Neuron (in vitro differentiated cells): Measurements from ENCODE around the gene TMEM47.

Experiments
- H2AFZ ChIP-seq: one replicate; pipeline ENCODE4 v1.6.1; 2013; ENCODE audit warnings: low read depth, mild to moderate bottlenecking, inconsistent platforms, low read length, moderate library complexity
- H3K27me3 ChIP-seq: one replicate; pipeline ENCODE4 v1.6.1; 2013; ENCODE audit warnings: low read length; ENCODE audit not compliant: insufficient read depth
- H3K36me3 ChIP-seq: one replicate; pipeline ENCODE4 v1.6.1; 2013; ENCODE audit warnings: low read length; ENCODE audit not compliant: insufficient read depth
- H3K4me1 ChIP-seq: one replicate; pipeline ENCODE4 v1.6.1; 2013; ENCODE audit warnings: low read length; ENCODE audit not compliant: insufficient read depth
- H3K4me3 ChIP-seq: 2 replicates; pipeline ENCODE4 v1.5.1; 2013; ENCODE audit warnings: mild to moderate bottlenecking, low read length, moderate library complexity
- H3K9me3 ChIP-seq: one replicate; pipeline ENCODE4 v1.6.1; 2013; ENCODE audit warnings: low read length

The TMEM47 gene

GRCh38 chrX:34632384-34632783 lies 24.7 kb downstream of the TMEM47 start:
- H3K36me3 ChIP-seq = peaks cover 49% of the 10 kb centered on the region
- no peak overlapping the region for H3K4me3 ChIP-seq
- H2AFZ ChIP-seq = no peak overlapping the region
- no peaks in the 10 kb centered on the region for H3K4me1 ChIP-seq
- no peaks in the 10 kb centered on the region for H3K9me3 ChIP-seq
- H3K27me3 ChIP-seq = no peaks in the 10 kb centered on the region

DNA sequence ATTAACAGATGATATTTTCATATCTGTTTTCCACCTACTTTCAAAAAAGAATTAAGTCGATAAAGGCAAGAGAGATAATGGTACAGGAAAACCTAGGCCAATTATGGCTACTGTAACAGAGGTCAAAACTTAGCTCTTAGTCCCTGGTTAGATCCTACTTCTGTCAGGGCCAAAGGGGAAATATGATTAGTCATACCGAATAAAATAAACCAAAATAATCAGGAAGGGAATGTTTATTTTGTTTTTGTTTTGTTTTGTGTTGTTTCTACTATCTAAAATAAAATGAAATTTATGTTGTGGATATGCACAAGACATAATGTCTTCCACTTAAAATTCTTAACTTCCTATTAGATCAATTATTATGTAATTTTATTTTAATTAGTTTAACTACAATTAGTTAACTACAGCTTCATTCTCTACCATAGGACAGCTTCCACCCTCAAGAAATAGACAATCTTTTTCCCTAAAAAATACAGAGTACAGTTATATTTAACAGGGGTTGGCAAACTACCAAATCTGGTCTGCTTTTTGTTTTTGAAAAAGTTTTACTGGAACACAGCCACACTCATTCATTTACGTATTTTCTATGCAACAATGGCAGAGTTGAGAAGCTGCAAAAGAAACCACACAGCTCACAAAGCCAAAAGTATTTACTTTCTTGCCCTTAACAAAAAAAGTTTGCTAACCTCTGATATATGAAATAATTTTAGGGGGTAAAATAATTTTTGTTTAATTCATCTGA lies 25.4 kb downstream of the TMEM47 start:
- Histone ChIP-seq H3K36me3 (peaks cover 51% of the 10 kb centered on the region), H3K27me3 (no peaks in the 10 kb centered on the region), H3K9me3 (no peaks in the 10 kb centered on the region), H2AFZ (no peak overlapping the region), H3K4me3 (no peak overlapping the region), H3K4me1 (no peaks in the 10 kb centered on the region)

- peaks cover 37% of the 10 kb centered on the region for H3K36me3 ChIP-seq
- no peak overlapping the region for H2AFZ ChIP-seq
- H3K4me1 ChIP-seq = no peaks in the 10 kb centered on the region
- H3K27me3 ChIP-seq = no peaks in the 10 kb centered on the region
- no peak overlapping the region for H3K4me3 ChIP-seq
- no peaks in the 10 kb centered on the region for H3K9me3 ChIP-seq
Observed at GRCh38 chrX:34629572-34629971, 27.5 kb downstream of the TMEM47 start.

DNA sequence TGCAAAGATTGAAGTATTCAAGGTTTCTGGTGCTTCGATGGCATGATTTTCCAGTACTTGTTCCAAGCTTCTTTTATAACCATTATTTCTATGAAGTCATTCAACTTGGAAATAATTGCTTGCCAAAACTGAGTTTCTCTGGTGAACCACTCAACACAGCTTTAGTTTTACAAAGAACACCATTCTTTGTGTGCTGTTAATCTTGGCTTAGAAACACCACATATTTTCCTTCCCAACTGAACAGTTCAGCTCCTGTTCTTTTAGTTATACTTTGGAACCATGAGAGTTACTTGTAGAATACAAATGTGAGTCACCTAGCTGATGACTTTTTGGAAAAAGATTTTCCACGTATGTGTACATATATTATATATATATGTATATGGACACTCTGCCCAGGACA lies 32.7 kb downstream of the TMEM47 start:
- Histone ChIP-seq H2AFZ (no peak overlapping the region), H3K27me3 (no peaks in the 10 kb centered on the region), H3K4me3 (no peak overlapping the region), H3K36me3 (peaks cover 7% of the 10 kb centered on the region), H3K4me1 (peaks cover 16% of the 10 kb centered on the region), H3K9me3 (no peaks in the 10 kb centered on the region)

DNA sequence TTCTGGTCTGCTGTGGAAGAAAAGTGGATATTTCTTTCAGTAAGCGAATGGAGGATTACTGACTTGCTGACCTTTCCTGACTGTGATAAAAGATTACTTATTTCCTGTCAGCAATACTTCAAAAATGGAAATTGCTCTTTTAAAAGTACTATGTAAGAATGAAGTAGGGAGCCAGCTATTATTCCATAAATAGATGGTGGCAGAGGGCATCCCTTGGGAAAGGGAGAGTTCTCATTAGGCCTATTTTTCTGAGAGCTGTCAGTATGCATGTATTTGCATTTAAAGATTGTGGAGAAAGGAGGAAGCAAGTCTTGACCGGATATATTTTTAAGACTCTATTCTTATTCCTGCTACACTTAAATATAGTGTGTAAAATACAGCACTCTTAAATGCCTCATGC lies 37.2 kb downstream of the TMEM47 start:
- no peaks in the 10 kb centered on the region for H3K9me3 ChIP-seq
- no peak overlapping the region for H3K4me3 ChIP-seq
- no peak overlapping the region for H2AFZ ChIP-seq
- H3K36me3 ChIP-seq = no peaks in the 10 kb centered on the region
- H3K4me1 ChIP-seq = peaks cover 16% of the 10 kb centered on the region
- H3K27me3 ChIP-seq = no peaks in the 10 kb centered on the region

- no peaks in the 10 kb centered on the region for H3K4me1 ChIP-seq
- H3K9me3 ChIP-seq = peaks cover 3% of the 10 kb centered on the region
- H2AFZ ChIP-seq = no peak overlapping the region
- H3K27me3 ChIP-seq = no peaks in the 10 kb centered on the region
- no peak overlapping the region for H3K4me3 ChIP-seq
- H3K36me3 ChIP-seq = no peaks in the 10 kb centered on the region
Observed at GRCh38 chrX:34612036-34612435, 45.0 kb downstream of the TMEM47 start.

DNA sequence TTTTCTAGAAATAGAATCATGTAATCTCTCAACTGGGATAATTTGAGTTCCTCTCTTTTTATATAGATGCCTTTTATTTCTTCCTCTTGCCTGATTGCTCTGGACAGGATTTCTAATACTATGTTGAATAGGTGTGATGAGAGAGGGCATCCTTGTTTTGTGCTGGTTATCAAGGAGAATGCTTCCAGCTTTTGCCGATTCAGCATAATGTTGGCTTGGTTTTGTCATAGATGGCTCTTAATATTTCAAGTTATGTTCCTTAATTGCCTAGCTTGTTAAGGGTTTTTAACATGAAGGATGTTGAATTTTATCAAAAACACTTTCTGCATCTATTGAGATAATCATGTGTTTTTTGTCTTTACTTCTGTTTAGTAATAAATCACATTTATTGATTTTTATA lies 58.7 kb downstream of the TMEM47 start:
- H3K4me1 ChIP-seq = no peaks in the 10 kb centered on the region
- H3K36me3 ChIP-seq = no peaks in the 10 kb centered on the region

GRCh38 chrX:34586936-34587335 lies 70.1 kb downstream of the TMEM47 start:
- Histone ChIP-seq H2AFZ (no peak overlapping the region), H3K4me1 (no peaks in the 10 kb centered on the region), H3K36me3 (no peaks in the 10 kb centered on the region), H3K27me3 (no peaks in the 10 kb centered on the region), H3K9me3 (no peaks in the 10 kb centered on the region), H3K4me3 (no peak overlapping the region)

More for the DNA sequence above, 58.7 kb downstream of the TMEM47 start:
- H2AFZ ChIP-seq = no peak overlapping the region
- H3K27me3 ChIP-seq = no peaks in the 10 kb centered on the region
- H3K4me3 ChIP-seq = no peak overlapping the region
- H3K9me3 ChIP-seq = no peaks in the 10 kb centered on the region

DNA sequence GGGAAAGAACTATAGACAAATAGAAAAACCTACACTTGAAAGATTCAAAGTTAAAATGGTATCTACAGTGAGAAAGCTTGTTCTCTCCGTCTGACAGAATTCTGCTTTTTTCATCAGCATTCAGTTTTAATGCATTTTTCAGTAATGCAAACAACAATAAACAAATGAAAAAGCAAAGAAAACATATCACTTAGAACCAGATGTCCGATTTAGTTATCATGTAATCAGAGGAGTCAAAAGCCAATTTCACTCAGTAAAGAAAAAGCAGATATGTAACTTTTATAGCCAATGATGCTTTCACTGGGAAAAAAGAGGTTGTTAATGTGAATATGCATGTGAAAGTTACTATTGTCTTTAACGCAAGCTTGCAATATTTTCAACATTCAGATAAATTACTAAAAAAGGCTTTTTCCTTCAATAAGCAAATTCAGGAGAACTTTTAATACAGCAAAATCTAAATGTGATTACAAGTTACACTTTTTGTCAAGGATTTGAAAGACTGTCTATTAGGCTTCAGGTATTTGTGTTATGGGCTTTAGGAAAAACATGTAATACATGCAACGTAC lies 70.7 kb downstream of the TMEM47 start:
- Histone ChIP-seq H3K4me3 (no peak overlapping the region), H3K36me3 (no peaks in the 10 kb centered on the region), H3K4me1 (no peaks in the 10 kb centered on the region), H2AFZ (no peak overlapping the region), H3K27me3 (no peaks in the 10 kb centered on the region), H3K9me3 (no peaks in the 10 kb centered on the region)

DNA sequence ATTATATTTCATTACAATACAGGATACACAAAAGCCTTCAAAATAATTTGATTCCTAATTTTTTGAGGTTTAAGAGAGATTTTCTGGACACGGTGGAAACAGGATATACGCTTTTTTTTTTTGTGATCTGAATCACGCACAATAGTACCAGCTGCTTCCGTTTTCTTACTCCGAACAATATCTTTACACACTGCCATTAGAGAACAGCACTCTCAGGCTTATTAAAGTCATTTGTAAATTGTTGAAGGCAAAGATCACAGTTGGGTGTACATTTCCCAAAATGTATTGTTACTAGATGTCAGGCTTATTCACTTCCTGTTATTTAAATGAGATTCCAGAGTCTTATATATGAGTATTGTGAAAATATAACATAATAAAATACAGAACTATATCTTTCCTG lies 71.5 kb downstream of the TMEM47 start:
- H3K4me3 ChIP-seq = no peak overlapping the region
- no peaks in the 10 kb centered on the region for H3K36me3 ChIP-seq
- no peaks in the 10 kb centered on the region for H3K4me1 ChIP-seq
- H3K27me3 ChIP-seq = no peaks in the 10 kb centered on the region
- no peaks in the 10 kb centered on the region for H3K9me3 ChIP-seq
- H2AFZ ChIP-seq = no peak overlapping the region

GRCh38 chrX:34584781-34585180 lies 72.3 kb downstream of the TMEM47 start:
- no peak overlapping the region for H3K4me3 ChIP-seq
- no peaks in the 10 kb centered on the region for H3K36me3 ChIP-seq
- no peaks in the 10 kb centered on the region for H3K9me3 ChIP-seq
- no peaks in the 10 kb centered on the region for H3K27me3 ChIP-seq
- H2AFZ ChIP-seq = no peak overlapping the region
- H3K4me1 ChIP-seq = no peaks in the 10 kb centered on the region

DNA sequence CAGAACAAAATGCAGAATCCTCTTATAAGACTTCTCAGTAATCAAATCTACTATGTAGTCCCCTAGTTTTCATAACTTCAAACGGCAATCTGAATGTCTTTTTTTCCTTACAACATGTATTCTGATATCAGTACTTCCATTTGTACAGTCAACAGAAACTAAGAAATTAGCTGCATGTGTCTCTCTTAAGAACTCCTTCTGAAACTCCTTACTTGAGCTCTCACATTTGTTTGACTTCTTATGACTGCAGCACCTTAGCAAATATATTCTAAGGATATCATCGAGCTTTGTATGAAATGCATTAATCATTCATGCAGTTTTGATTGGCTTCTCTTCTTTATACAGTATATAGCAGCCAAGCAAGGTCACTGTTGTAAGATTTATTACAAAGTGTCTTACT lies 77.0 kb downstream of the TMEM47 start:
- H3K27me3 ChIP-seq = no peaks in the 10 kb centered on the region
- H3K4me3 ChIP-seq = no peak overlapping the region
- H3K36me3 ChIP-seq = no peaks in the 10 kb centered on the region
- no peaks in the 10 kb centered on the region for H3K4me1 ChIP-seq
- H2AFZ ChIP-seq = no peak overlapping the region
- H3K9me3 ChIP-seq = no peaks in the 10 kb centered on the region

GRCh38 chrX:34578237-34578636 lies 78.8 kb downstream of the TMEM47 start:
- H3K27me3 ChIP-seq = no peaks in the 10 kb centered on the region
- no peak overlapping the region for H2AFZ ChIP-seq
- H3K4me3 ChIP-seq = no peak overlapping the region
- H3K4me1 ChIP-seq = no peaks in the 10 kb centered on the region
- no peaks in the 10 kb centered on the region for H3K9me3 ChIP-seq
- H3K36me3 ChIP-seq = no peaks in the 10 kb centered on the region
